Renal cortex interstitium (tissue), 11 donors: ENCODE results near the gene CCDC107. TPM values are rescaled to one million over a fixed set of nuclear protein-coding genes. Genes with fewer than 3 reads are reported as not detected.

Experiments used
- DNase-seq, 11 donors: peaks; one replicate each; pipeline ENCODE4 v3.0.0-alpha.2; 2013; ENCODE audit warnings: low read depth in 9 of 11, low spot score in 4 of 11; ENCODE audit errors: extremely low read depth in 1 of 11
- polyA plus RNA-seq, 3 donors: library from polyadenylated mRNA; unstranded; fragments of 120-200 nt; gene quantifications; one replicate each; pipeline ENCODE4 v1.2.1, GENCODE V29; 2013; ENCODE audit not compliant: insufficient read length in 3 of 3

The CCDC107 gene
- polyA plus RNA-seq, 3 donors, result 14.2 to 22.3 (median 18.6) TPM

DNA sequence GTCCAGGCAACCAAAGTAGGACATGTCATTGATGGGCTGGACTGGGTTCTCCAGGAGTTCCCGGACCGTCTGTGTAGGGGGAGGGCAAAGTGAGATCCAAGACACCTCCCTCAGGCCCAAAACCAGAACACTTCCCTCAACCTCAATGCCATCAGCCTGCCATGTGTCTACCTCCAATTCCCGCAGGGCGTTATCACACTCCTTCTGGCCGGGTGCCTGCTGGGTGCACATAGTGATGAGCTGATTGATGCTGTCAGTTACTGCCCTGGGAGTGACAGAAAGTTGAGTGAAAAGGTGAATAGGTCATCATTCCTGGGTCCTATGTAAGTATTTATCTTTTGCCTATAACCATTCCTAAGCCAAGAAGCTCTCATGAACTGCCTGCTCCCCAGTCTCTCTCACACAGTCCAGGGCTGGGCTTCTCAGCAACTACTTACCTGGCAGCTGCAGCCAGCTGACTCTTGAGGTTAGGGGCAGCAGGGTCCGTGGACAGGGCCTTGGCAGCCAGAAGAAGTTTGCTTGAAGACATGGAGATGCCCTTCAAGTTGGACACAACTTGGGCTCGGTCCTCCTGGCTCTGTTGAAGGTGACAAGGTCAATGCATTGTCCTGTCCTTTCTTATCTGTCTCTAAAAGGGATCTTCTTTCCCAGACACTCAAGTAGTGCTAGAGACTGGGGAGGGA, 52.9 kb downstream of the CCDC107 start:
- no peak for DNase-seq

Other genes starting within 250 kb of the CCDC107 start
- gene RUSC2, start 168.2 kb upstream of the CCDC107 start, polyA plus RNA-seq, result 10 to 100 TPM; 16.1 to 20.9 (median 19.4) TPM
- gene TESK1, start 53.0 kb upstream of the CCDC107 start, polyA plus RNA-seq, result 10 to 100 TPM; 36.0 to 42.5 (median 38.5) TPM
- gene CD72, start 39.9 kb upstream of the CCDC107 start, polyA plus RNA-seq, result 1 to 10 TPM; 2.4 to 3.9 (median 2.7) TPM
- under 1 TPM; 0.27 to 0.48 (median 0.28) TPM for gene SIT1, start 7.4 kb upstream of the CCDC107 start, polyA plus RNA-seq
- gene RMRP, start 273 bp upstream of the CCDC107 start, polyA plus RNA-seq, result 1 to 10 TPM in 1 of 3 donors, not detected in 2; 1.9 TPM
- gene ARHGEF39, start 6.9 kb downstream of the CCDC107 start, polyA plus RNA-seq, result 10 to 100 TPM in 1 of 3 donors, 1 to 10 TPM in 2; 9.3 to 11.5 (median 10.0) TPM
- gene CA9, start 15.6 kb downstream of the CCDC107 start, polyA plus RNA-seq, result 1 to 10 TPM in 1 of 3 donors, under 1 TPM in 2; 0.85 to 1.1 (median 0.93) TPM
- gene TPM2, start 31.6 kb downstream of the CCDC107 start, polyA plus RNA-seq, result 100 to 1,000 TPM; 149 to 194 (median 156) TPM
- 100 to 1,000 TPM; 150 to 192 (median 174) TPM for gene TLN1, start 73.9 kb downstream of the CCDC107 start, polyA plus RNA-seq
- 10 to 100 TPM; 37.4 to 40.2 (median 39.3) TPM for gene CREB3, start 74.4 kb downstream of the CCDC107 start, polyA plus RNA-seq
- 100 to 1,000 TPM in 2 of 3 donors, 10 to 100 TPM in 1; 96.9 to 126 (median 107) TPM for gene GBA2, start 90.9 kb downstream of the CCDC107 start, polyA plus RNA-seq
- 10 to 100 TPM; 28.8 to 30.3 (median 29.0) TPM for gene RGP1, start 91.0 kb downstream of the CCDC107 start, polyA plus RNA-seq
- 1 to 10 TPM in 1 of 3 donors, not detected in 2; 1.1 TPM for gene MSMP, start 96.0 kb downstream of the CCDC107 start, polyA plus RNA-seq
- 10 to 100 TPM; 32.0 to 38.0 (median 33.7) TPM for gene NPR2, start 133.3 kb downstream of the CCDC107 start, polyA plus RNA-seq
- gene SPAG8, start 154.0 kb downstream of the CCDC107 start, polyA plus RNA-seq, result 1 to 10 TPM; 4.8 to 8.6 (median 6.5) TPM
- 10 to 100 TPM; 50.5 to 60.3 (median 58.2) TPM for gene HINT2, start 156.8 kb downstream of the CCDC107 start, polyA plus RNA-seq
- under 1 TPM in 2 of 3 donors, not detected in 1; 0.10 to 0.26 TPM for gene FAM221B, start 170.4 kb downstream of the CCDC107 start, polyA plus RNA-seq
- gene TMEM8B, start 170.9 kb downstream of the CCDC107 start, polyA plus RNA-seq, result 10 to 100 TPM; 24.4 to 36.4 (median 28.9) TPM
- gene OR13J1, start 212.1 kb downstream of the CCDC107 start, polyA plus RNA-seq, result under 1 TPM in 1 of 3 donors, not detected in 2; 0.11 TPM
- gene HRCT1, start 247.9 kb downstream of the CCDC107 start, polyA plus RNA-seq, result under 1 TPM in 2 of 3 donors, not detected in 1; 0.47 to 0.60 TPM